K562 (cell line): ENCODE data around the gene FAM184B. TPM values are rescaled to one million over a fixed set of nuclear protein-coding genes. Genes with fewer than 3 reads are reported as not detected.

Experiments
- ARID4B ChIP-seq: sonication (generic); formaldehyde crosslinking; IDR thresholded peaks from 2 replicates; pipeline ENCODE4 v1.8.0; 2022; ENCODE audit warnings: mild to moderate bottlenecking, missing genetic modification reagents
- CCNT2 ChIP-seq: IDR thresholded peaks from 2 replicates; pipeline ENCODE4 v1.6.1; 2011; ENCODE audit warnings: borderline replicate concordance, low read depth, mild to moderate bottlenecking, moderate library complexity, mixed read lengths, low read length; ENCODE audit not compliant: insufficient read length; ENCODE audit errors: extremely low read depth
- GABPA ChIP-seq: fragments of 200-800 bp; sonication (Bioruptor generic); conservative IDR thresholded peaks from 2 replicates; pipeline ENCODE4 v1.6.1; 2016; ENCODE audit warnings: low read depth, missing genetic modification characterization, missing compliant biosample characterization
- RBM25 ChIP-seq: fragments of 200-400 bp; formaldehyde crosslinking; IDR thresholded peaks from 2 replicates; pipeline ENCODE4 v1.6.1; 2018; ENCODE audit warnings: low read length, low read depth, moderate library complexity; ENCODE audit not compliant: severe bottlenecking
- RNF2 ChIP-seq: sonication (generic); IDR thresholded peaks from 2 replicates; pipeline ENCODE4 v1.6.1; 2016
- SIX5 ChIP-seq, 2 experiments: IDR thresholded peaks; 2 replicates each; pipeline ENCODE4 v1.6.1; 2011; ENCODE audit warnings: low read length in 2 of 2, borderline replicate concordance in 1 of 2, low read depth in 1 of 2, mild to moderate bottlenecking in 1 of 2, moderate library complexity in 1 of 2; ENCODE audit not compliant: insufficient read depth in 1 of 2
- STAT6 ChIP-seq: sonication (generic); formaldehyde crosslinking; IDR thresholded peaks from 2 replicates; pipeline ENCODE4 v1.8.1; 2023; ENCODE audit warnings: mild to moderate bottlenecking, missing genetic modification reagents
- TAF9B ChIP-seq: fragments of 450-650 bp; IDR thresholded peaks from 2 replicates; pipeline ENCODE4 v1.6.1; 2018; ENCODE audit warnings: mild to moderate bottlenecking; ENCODE audit not compliant: partially characterized antibody
- ZHX1 ChIP-seq: fragments of 150-350 bp; conservative IDR thresholded peaks from 2 replicates; pipeline ENCODE4 v1.6.1; 2014; ENCODE audit warnings: low read length
- ZNF445 ChIP-seq: fragments of 250-450 bp; sonication (Bioruptor Pico); IDR thresholded peaks from 2 replicates; pipeline ENCODE4 v1.4.0; 2020; ENCODE audit warnings: low read depth, mild to moderate bottlenecking, moderate library complexity
- polyA plus RNA-seq, 8 experiments: library from polyadenylated mRNA; depleted of rRNA in 4 of 8; stranded (reverse) in 5 of 8; unstranded in 3 of 8; fragments of >200 nt; fragmentation: Nextera tagmentation in 2 of 8; fragmentation: Illumina TruSeq in 1 of 8; extraction: Ambion mirVana in 2 of 8; extraction: Trizol in 1 of 8; gene quantifications; 2 replicates each; pipeline versions ENCODE4 v1.2.1 to v1.2.3, GENCODE V29; 2011 to 2014; ENCODE audit warnings: inconsistent platforms in 1 of 8, missing spikeins in 1 of 8
- total RNA-seq, 7 experiments: library from RNA; depleted of rRNA in 6 of 7; stranded (reverse); fragments of >200 nt in 6 of 7; fragmentation: Illumina TruSeq in 2 of 7; extraction: Trizol in 2 of 7; gene quantifications; 2 replicates each; pipeline versions ENCODE4 v1.2.1 to v1.2.3, GENCODE V29; 2011 to 2021; ENCODE audit warnings: low replicate concordance in 1 of 7
- TF ChIP-seq, protein P1 (sequence below), 2 experiments: fragments of 450-650 bp; conservative IDR thresholded peaks; 2 replicates each; pipeline ENCODE4 v1.6.1; 2017; ENCODE audit warnings: mild to moderate bottlenecking in 2 of 2, moderate library complexity in 2 of 2
- TF ChIP-seq, protein P2 (sequence below): fragments of 450-650 bp; IDR thresholded peaks from 2 replicates; pipeline ENCODE4 v1.6.1; 2016

The FAM184B gene
- total and polyA plus RNA-seq, 9 of the 15 experiments (the other 6 are each of a cell fraction or from before 2014, with no cell fraction given) = not detected

DNA sequence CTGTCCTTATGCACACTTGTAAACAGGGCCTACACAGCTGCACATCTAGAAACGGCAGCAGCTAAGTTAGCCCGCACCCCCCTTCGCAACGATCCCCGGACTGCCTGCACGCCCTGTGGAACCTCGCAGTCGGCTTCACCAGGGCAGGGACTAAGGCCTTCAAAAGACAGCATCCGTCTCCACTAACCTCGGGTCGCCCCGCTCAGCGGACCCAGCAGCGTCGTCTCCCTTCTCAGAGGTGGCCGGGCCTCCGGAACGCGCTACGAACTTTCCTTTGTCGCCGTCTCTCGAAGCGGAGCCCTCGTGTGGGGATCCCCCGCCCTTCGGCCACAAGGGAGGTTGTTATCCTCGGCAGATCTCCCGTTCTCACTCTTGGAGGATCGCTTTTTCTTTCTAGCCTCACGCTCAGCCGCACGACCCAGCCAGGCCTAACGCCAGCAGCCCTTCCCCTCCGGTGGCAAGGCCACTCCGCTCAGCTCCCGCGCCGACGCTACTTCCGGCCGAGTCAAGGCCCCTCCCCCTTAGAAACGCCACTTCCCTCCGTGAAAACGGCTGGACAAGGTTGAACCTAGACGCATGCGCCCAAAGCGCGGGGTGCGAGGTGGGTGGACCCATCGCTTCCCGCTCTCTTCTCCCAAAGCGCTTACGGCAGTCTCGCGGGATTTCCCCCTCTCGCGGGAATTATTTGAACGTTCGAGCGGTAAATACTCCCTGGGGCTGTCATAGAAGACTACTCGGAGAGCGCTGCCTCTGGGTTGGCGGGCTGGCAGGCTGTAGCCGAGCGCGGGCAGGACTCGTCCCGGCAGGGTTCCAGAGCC, 29.0 kb upstream of the FAM184B start, which contains the start of the genes DCAF16 and NCAPG (continued):
- TF ChIP-seq STAT6 (CRISPR knock-in tag) (peak; percentile 86; the same call in 1 of the 2 replicates), TAF9B (peak; percentile 61), CCNT2 (peak; percentile 72), GABPA (tag) (peak; percentile 95), RBM25 (peak; percentile 93), RNF2 (peak; percentile 20; the same call in 1 of the 2 replicates), ARID4B (CRISPR knock-in tag) (peak; percentile 68), SIX5 (IDR thresholded peaks at IDR 0.05; ENCODE audit: borderline replicate concordance in 1 of 2, insufficient read depth in 1 of 2, low read depth in 1 of 2, low read length in 2 of 2) (no peak), ZNF445 (no peak), ZHX1 (peak; percentile 99)
- TF ChIP-seq, protein P1, sequence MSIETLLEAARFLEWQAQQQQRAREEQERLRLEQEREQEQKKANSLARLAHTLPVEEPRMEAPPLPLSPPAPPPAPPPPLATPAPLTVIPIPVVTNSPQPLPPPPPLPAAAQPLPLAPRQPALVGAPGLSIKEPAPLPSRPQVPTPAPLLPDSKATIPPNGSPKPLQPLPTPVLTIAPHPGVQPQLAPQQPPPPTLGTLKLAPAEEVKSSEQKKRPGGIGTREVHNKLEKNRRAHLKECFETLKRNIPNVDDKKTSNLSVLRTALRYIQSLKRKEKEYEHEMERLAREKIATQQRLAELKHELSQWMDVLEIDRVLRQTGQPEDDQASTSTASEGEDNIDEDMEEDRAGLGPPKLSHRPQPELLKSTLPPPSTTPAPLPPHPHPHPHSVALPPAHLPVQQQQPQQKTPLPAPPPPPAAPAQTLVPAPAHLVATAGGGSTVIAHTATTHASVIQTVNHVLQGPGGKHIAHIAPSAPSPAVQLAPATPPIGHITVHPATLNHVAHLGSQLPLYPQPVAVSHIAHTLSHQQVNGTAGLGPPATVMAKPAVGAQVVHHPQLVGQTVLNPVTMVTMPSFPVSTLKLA (conservative IDR thresholded peaks at IDR 0.05) = peak; percentile 16 to 70; a peak in 3 of 4 replicates
- TF ChIP-seq, protein P2, sequence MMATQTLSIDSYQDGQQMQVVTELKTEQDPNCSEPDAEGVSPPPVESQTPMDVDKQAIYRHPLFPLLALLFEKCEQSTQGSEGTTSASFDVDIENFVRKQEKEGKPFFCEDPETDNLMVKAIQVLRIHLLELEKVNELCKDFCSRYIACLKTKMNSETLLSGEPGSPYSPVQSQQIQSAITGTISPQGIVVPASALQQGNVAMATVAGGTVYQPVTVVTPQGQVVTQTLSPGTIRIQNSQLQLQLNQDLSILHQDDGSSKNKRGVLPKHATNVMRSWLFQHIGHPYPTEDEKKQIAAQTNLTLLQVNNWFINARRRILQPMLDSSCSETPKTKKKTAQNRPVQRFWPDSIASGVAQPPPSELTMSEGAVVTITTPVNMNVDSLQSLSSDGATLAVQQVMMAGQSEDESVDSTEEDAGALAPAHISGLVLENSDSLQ = peak; percentile 61
